Kasumi-1 (cell line): ENCODE measurements around the gene PLA2G4A.
A peak's percentile ranks its signal among the peaks of the same experiment; 100 is the strongest.
"Not testable (repeated sequence)": the region's sequence is repeated elsewhere in the genome, so short reads cannot be mapped to it uniquely, and the experiment has no call there.

Experiments
- DNase-seq, 2 experiments: peaks; one replicate each; lab custom pipeline; 2025; lab: John Stamatoyannopoulos, UW

PLA2G4A gene

GRCh38 chr1:186873687-186874086, 44.9 kb downstream of the PLA2G4A start:
- DNase-seq = no peak

- no peak for DNase-seq
Measured at GRCh38 chr1:186875896-186876835, 47.4 kb downstream of the PLA2G4A start.

- no peak for DNase-seq
Measured at GRCh38 chr1:186878356-186878755, 49.6 kb downstream of the PLA2G4A start.

GRCh38 chr1:186880982-186881381, 52.2 kb downstream of the PLA2G4A start:
- DNase-seq = no peak

GRCh38 chr1:186882372-186883134, 53.8 kb downstream of the PLA2G4A start:
- no peak for DNase-seq

GRCh38 chr1:186884251-186884650, 55.5 kb downstream of the PLA2G4A start:
- no peak for DNase-seq

- no peak for DNase-seq
Measured at GRCh38 chr1:186887203-186887602, 58.5 kb downstream of the PLA2G4A start.

GRCh38 chr1:186888367-186888766, 59.6 kb downstream of the PLA2G4A start:
- no peak for DNase-seq

- DNase-seq = no peak
Measured at GRCh38 chr1:186892936-186893335, 64.2 kb downstream of the PLA2G4A start.

- no peak for DNase-seq
Measured at GRCh38 chr1:186894415-186894814, 65.7 kb downstream of the PLA2G4A start.

GRCh38 chr1:186896211-186896610, 67.5 kb downstream of the PLA2G4A start:
- no peak for DNase-seq

- no peak for DNase-seq
Measured at GRCh38 chr1:186897008-186897407, 68.3 kb downstream of the PLA2G4A start.

- no peak for DNase-seq
Measured at GRCh38 chr1:186899577-186899976, 70.8 kb downstream of the PLA2G4A start.

GRCh38 chr1:186899977-186900376, 71.2 kb downstream of the PLA2G4A start:
- DNase-seq = no peak

- DNase-seq = no peak
Measured at GRCh38 chr1:186900539-186901237, 71.9 kb downstream of the PLA2G4A start.

- DNase-seq = no peak
Measured at GRCh38 chr1:186901631-186902030, 72.9 kb downstream of the PLA2G4A start.

- peak; percentile 29 to 40 for DNase-seq
Measured at GRCh38 chr1:186903374-186904136, 74.8 kb downstream of the PLA2G4A start.

- peak; percentile 34 to 41 for DNase-seq
Measured at GRCh38 chr1:186904361-186904760, 75.6 kb downstream of the PLA2G4A start.

- no peak for DNase-seq
Measured at GRCh38 chr1:186905561-186905960, 76.8 kb downstream of the PLA2G4A start.

GRCh38 chr1:186915555-186915954, 86.8 kb downstream of the PLA2G4A start:
- no peak for DNase-seq

GRCh38 chr1:186917106-186917786, 88.5 kb downstream of the PLA2G4A start:
- DNase-seq = not testable (repeated sequence)
